ENCODE results near the gene EFNA1. TPM values are rescaled to one million over a fixed set of nuclear protein-coding genes. Genes with fewer than 3 reads are reported as not detected.

The EFNA1 gene
- total RNA-seq, 1 experiment from 2014 or later: 6.5 TPM

GRCh38 chr1:155080312-155081228 is 47.1 kb upstream of the EFNA1 start (continued):
- TF ChIP-seq FOXP4 (CRISPR knock-in tag; IDR thresholded peaks at IDR 0.05): peak; percentile 60; the same call in 1 of the 2 replicates
- TF ChIP-seq ZNF671 (CRISPR knock-in tag; IDR thresholded peaks at IDR 0.05): no peak
- TF ChIP-seq E2F5 (CRISPR knock-in tag; IDR thresholded peaks at IDR 0.05): peak; percentile 80
- TF ChIP-seq GTF2I (CRISPR knock-in tag; conservative IDR thresholded peaks at IDR 0.05): no peak
- TF ChIP-seq MYBL2 (CRISPR knock-in tag; IDR thresholded peaks at IDR 0.05): no peak
- no peak for TF ChIP-seq ZSCAN18 (CRISPR knock-in tag; IDR thresholded peaks at IDR 0.05)
- TF ChIP-seq ELF4 (CRISPR knock-in tag; IDR thresholded peaks at IDR 0.05; ENCODE audit: low read depth): no peak
- no peak for TF ChIP-seq NFYB (CRISPR knock-in tag; conservative IDR thresholded peaks at IDR 0.05; ENCODE audit: low read depth)
- TF ChIP-seq ESRRA (CRISPR knock-in tag; IDR thresholded peaks at IDR 0.05; ENCODE audit: borderline replicate concordance): no peak
- no peak for TF ChIP-seq RORB (CRISPR knock-in tag; IDR thresholded peaks at IDR 0.05)
- no peak for TF ChIP-seq ZNF121 (CRISPR knock-in tag; IDR thresholded peaks at IDR 0.05)
- TF ChIP-seq CDX4 (CRISPR knock-in tag; IDR thresholded peaks at IDR 0.05; ENCODE audit: borderline replicate concordance): no peak
- peak; percentile 94 for TF ChIP-seq MAX (CRISPR knock-in tag; IDR thresholded peaks at IDR 0.05)
- no peak for TF ChIP-seq ZNF219 (CRISPR knock-in tag; IDR thresholded peaks at IDR 0.05; ENCODE audit: borderline replicate concordance)
- peak; percentile 78; the same call in 1 of the 2 replicates for TF ChIP-seq FOXK1 (CRISPR knock-in tag; IDR thresholded peaks at IDR 0.05)
- TF ChIP-seq NR2C2 (CRISPR knock-in tag; IDR thresholded peaks at IDR 0.05): no peak
- TF ChIP-seq NFATC4 (CRISPR knock-in tag; IDR thresholded peaks at IDR 0.05): no peak
- TF ChIP-seq ZNF281 (CRISPR knock-in tag; IDR thresholded peaks at IDR 0.05): peak; percentile 79; the same call in 1 of the 2 replicates
- peak; percentile 35; the same call in 1 of the 2 replicates for TF ChIP-seq E2F1 (CRISPR knock-in tag; IDR thresholded peaks at IDR 0.05)
- no peak for TF ChIP-seq JUN (CRISPR knock-in tag; IDR thresholded peaks at IDR 0.05)
- no peak for TF ChIP-seq ZNF416 (CRISPR knock-in tag; IDR thresholded peaks at IDR 0.05)
- TF ChIP-seq ZNF423 (CRISPR knock-in tag; IDR thresholded peaks at IDR 0.05): no peak
- no peak for TF ChIP-seq ZNF138 (CRISPR knock-in tag; conservative IDR thresholded peaks at IDR 0.05)
- no peak for TF ChIP-seq GRHL2 (CRISPR knock-in tag; IDR thresholded peaks at IDR 0.05; ENCODE audit: insufficient replicate concordance, severe bottlenecking)
- TF ChIP-seq STAT6 (CRISPR knock-in tag; conservative IDR thresholded peaks at IDR 0.05; ENCODE audit: low read depth): no peak
- TF ChIP-seq TCF7 (CRISPR knock-in tag; IDR thresholded peaks at IDR 0.05; ENCODE audit: low read depth): no peak
- no peak for TF ChIP-seq ZMAT4 (CRISPR knock-in tag; IDR thresholded peaks at IDR 0.05)

Measured in WTC11 (cell line).